ENCODE measurements around the gene MAK. TPM values are rescaled to one million over a fixed set of nuclear protein-coding genes. Genes with fewer than 3 reads are reported as not detected.

MAK gene, protein sequence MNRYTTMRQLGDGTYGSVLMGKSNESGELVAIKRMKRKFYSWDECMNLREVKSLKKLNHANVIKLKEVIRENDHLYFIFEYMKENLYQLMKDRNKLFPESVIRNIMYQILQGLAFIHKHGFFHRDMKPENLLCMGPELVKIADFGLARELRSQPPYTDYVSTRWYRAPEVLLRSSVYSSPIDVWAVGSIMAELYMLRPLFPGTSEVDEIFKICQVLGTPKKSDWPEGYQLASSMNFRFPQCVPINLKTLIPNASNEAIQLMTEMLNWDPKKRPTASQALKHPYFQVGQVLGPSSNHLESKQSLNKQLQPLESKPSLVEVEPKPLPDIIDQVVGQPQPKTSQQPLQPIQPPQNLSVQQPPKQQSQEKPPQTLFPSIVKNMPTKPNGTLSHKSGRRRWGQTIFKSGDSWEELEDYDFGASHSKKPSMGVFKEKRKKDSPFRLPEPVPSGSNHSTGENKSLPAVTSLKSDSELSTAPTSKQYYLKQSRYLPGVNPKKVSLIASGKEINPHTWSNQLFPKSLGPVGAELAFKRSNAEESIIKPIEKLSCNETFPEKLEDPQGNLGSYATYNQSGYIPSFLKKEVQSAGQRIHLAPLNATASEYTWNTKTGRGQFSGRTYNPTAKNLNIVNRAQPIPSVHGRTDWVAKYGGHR
- total RNA-seq (2022; extraction: Qiagen RNA extraction): 0.09 to 0.21 TPM (median 0.17 TPM) in 5 replicates

DNA sequence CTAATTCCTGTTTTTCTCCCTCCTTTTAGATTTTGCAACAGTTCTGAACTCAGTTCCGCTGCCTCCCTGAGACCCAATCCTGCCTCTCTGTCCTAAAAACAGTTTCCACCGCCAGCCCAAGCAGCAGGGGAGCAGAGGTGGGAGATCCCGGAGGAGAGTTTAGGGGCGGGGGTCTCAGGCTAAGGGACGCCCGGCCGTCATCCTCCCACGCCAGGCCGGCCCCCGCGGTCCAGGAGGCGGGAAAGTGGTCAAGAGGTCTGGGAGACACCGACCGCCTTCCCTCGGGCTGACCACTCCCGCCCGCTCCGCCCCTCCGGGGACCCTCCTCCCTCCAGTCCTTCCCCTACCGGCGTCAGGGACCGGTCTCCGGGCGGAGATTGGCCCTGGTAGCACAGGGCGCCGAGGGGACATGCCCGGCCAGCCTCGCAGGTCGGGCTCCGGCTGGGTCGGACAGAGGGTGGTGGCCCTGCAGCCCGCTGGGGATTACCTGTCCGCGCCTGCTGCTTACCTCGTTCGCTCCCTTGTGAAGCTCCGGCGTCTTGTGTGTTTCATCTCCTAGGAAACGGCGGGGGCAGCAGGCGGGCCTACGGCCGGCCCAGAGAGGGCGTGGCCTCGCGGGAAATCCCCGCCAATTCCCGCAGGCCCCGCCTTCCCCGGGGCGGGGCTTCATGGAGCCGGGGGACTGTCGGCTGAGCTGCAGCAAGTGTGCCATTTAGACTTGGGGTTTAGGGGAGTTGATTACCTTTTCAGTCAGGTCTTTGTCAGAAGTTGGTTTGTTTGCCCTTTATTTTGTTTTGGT is at the start of gene MAK:
Gene MAK, minus strand, starts transcription at position 545 of the 799 bp plus-strand sequence. CDS start 7,891 bp downstream, outside the sequence.

DNA sequence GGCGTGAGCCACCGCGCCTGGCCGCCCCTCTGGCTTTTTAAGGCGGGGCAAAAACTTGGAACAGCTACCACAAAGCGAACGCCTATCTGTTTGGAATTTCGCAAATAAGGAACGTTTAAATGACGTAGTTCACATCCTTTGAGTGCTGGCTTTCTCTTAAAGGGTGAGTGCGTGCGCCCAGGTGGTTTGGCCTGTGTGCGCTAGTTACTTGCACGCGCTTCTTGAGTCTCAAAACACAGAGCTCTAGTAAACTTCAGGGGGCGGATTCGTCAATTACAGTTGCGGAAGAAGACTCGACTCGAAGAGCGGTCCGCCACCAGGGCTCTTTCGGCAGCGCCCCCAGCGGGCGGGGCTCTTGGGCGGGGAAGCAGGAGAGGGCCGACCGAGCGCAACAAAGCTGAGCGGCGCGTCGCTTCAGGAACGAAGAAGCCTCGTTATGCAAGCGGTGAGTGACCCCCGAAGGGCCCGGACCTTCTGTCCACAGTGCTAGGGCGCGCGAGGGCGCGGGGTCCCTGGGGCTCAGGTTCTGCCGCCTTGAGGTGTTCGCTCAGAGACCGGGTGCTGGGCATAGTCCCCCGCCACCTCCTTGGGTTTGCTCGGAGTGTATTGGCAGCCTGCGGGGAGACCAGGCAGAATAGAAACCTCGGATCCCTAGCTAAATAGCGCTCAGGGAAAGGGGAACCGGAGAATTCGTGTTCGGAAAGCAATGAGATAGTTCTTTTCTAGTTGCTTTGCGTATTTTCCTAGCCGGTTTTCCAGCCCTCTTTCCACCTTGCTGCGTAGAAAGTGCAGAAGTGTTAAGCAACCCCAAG is 48.6 kb upstream of the MAK start, which contains the start of gene SYCP2L:
Gene SYCP2L, plus strand, starts transcription at position 362 of the 812 bp plus-strand sequence. Its CDS starts 75 bp downstream, at position 437.

DNA sequence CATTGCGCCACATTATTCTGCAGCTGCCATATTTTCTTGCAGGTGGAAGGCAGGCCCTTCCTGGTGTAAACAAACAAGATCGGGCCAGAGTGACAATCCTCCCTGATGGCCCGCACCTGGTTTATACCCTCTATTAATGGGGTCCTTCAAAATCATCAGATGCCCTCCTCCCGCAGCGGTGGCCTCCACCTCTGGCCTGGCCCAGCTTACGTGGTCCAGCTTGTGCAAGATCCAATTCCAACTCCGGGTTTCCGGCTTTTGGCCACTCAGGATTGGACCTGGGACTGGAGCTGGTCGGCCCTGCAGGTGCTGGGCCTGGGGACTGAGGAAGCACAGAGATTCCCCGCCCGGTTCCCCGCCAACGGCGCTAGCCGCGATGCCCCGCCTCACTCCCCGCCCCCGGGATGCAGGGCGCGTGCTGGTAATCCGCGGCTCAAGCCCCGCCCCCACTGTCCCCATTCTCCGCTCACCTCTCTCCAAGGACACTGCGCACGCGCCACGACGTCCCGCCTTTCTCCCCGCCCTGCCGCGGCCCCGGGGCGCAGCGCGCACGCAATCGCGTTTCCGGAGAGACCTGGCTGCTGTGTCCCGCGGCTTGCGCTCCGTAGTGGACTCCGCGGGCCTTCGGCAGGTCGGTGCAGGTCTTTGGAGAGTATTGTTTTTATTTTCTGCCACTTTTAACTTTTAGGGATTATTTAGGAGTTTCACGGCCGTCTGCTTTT is 90.9 kb downstream of the MAK start, which contains the start of gene TMEM14B:
Gene TMEM14B, plus strand, starts transcription at position 555 of the 722 bp plus-strand sequence. CDS start 1,441 bp downstream, outside the sequence.

DNA sequence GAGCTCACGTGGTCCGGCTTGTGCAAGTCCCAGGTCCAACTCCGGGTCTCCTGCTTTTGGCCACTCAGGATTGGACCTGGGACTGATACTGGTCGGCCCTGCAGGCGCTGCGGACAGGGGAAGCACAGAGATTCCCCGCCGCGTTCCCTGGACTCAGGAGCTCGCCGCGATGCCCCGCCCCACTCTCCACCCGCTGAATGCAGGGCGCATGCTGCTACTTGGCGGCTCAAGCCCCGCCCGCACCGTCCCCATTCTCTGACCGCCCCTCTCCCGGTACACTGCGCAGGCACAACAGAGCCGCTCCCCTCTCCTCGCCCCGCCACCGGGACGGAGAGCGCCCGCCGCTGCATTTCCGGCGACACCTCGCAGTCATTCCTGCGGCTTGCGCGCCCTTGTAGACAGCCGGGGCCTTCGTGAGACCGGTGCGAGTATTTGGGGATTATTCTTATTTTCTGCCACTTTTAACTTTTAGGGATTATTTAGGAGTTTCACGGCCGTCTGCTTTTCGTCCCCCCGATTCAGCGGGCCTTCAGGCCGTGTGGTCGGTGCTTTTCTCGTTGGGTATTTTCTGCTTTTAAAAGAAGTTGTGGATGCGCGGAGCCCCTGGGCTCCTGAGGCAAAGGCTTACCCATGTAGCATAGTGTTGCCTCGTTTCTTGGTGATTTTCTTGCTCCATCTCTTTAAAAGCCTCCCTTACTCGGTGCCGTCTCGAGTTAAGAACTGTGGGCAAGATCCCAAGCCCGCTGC is 115.3 kb downstream of the MAK start, which contains the start of gene TMEM14C:
Gene TMEM14C, plus strand, starts transcription at position 251 of the 747 bp plus-strand sequence. CDS start 1,544 bp downstream, outside the sequence.

Other genes with a start within 250 kb of the MAK start
- 1.1 to 2.2 TPM (median 1.4 TPM) in 5 replicates for gene C6orf52, start 143.9 kb downstream of the MAK start, total RNA-seq (2022; extraction: Qiagen RNA extraction)
- 20.1 to 23.7 TPM (median 21.4 TPM) in 5 replicates for gene PAK1IP1, start 143.6 kb downstream of the MAK start, total RNA-seq (2022; extraction: Qiagen RNA extraction)
- gene TMEM14C, start 115.5 kb downstream of the MAK start, total RNA-seq (2022; extraction: Qiagen RNA extraction): 148 to 182 TPM (median 158 TPM) in 5 replicates
- gene TMEM14B, start 90.7 kb downstream of the MAK start, total RNA-seq (2022; extraction: Qiagen RNA extraction): 134 to 175 TPM (median 138 TPM) in 5 replicates
- gene GCM2, start 43.5 kb upstream of the MAK start, total RNA-seq (2022; extraction: Qiagen RNA extraction): 0.03 to 0.06 TPM in 2 of 5 replicates, not detected in the others
- gene SYCP2L, start 48.5 kb upstream of the MAK start, total RNA-seq (2022; extraction: Qiagen RNA extraction): 2.7 to 3.4 TPM (median 2.8 TPM) in 5 replicates
- gene ELOVL2, start 205.8 kb upstream of the MAK start, total RNA-seq (2022; extraction: Qiagen RNA extraction): 5.8 to 8.0 TPM (median 6.9 TPM) in 5 replicates